Measurements from ENCODE around the gene RGS8.

DNA sequence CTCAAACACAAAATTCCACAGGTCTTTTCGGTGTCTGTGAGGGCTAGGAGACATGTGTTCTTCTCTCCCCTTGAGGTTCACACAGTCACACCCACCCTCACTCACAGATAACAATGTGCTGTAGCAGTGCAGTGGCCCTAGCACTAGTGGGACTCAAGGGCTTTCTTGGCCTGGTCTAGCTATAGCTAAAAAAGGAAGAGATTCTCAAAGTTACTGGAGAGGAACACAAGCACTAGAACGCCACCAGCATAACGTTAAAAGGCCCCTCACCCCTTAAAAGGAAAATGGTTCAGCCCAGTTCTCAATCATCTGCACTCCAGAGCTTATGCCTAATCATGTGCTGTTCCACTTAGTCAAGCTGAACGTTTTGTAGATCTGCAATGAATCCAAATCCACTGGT lies 39.5 kb downstream of the RGS8 start:
- TF ChIP-seq CTCF (IDR thresholded peaks at IDR 0.05; ENCODE audit: low read depth, low read length, missing input control), result no peak
- TF ChIP-seq, protein P1, sequence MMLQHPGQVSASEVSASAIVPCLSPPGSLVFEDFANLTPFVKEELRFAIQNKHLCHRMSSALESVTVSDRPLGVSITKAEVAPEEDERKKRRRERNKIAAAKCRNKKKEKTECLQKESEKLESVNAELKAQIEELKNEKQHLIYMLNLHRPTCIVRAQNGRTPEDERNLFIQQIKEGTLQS (IDR thresholded peaks at IDR 0.05), result no peak
